Liver (tissue), 9 donors: ENCODE results near the gene OR2H1. TPM values are rescaled to one million over a fixed set of nuclear protein-coding genes. Genes with fewer than 3 reads are reported as not detected.
A peak's percentile ranks its signal among the peaks of the same experiment; 100 is the strongest.

Source experiments
- DNase-seq: peaks from one replicate; pipeline ENCODE4 v3.0.0-alpha.2; 2017; ENCODE audit warnings: low spot score
- H3K27ac ChIP-seq, 2 donors: one replicate each; pipeline ENCODE4 v1.7.0; 2013; ENCODE audit warnings: inconsistent platforms in 2 of 2, low read length in 2 of 2, control low read depth in 1 of 2, low read depth in 1 of 2, mild to moderate bottlenecking in 1 of 2
- H3K27me3 ChIP-seq, 4 donors: one replicate each; pipeline versions ENCODE4 v1.6.1 to v1.7.0; 2013; ENCODE audit warnings: low read length in 3 of 4, inconsistent platforms in 1 of 4, mild to moderate bottlenecking in 1 of 4, moderate library complexity in 1 of 4; ENCODE audit not compliant: control insufficient read depth in 4 of 4, insufficient read depth in 4 of 4
- H3K36me3 ChIP-seq, 4 donors: one replicate each; pipeline versions ENCODE4 v1.6.1 to v1.7.0; 2013; ENCODE audit warnings: low read length in 3 of 4, mild to moderate bottlenecking in 3 of 4, low read depth in 1 of 4, moderate library complexity in 1 of 4; ENCODE audit not compliant: control insufficient read depth in 4 of 4, insufficient read depth in 3 of 4
- H3K4me1 ChIP-seq, 4 donors: one replicate each; pipeline versions ENCODE4 v1.6.1 to v1.7.0; 2013; ENCODE audit warnings: low read length in 3 of 4, mild to moderate bottlenecking in 3 of 4, moderate library complexity in 1 of 4; ENCODE audit not compliant: control insufficient read depth in 4 of 4, insufficient read depth in 4 of 4
- H3K4me3 ChIP-seq, 3 donors: one replicate each; pipeline versions ENCODE4 v1.6.1 to v1.7.0; 2013; ENCODE audit warnings: low read length in 3 of 3, control low read depth in 1 of 3, low read depth in 1 of 3, mild to moderate bottlenecking in 1 of 3
- H3K9ac ChIP-seq, 2 donors: one replicate each; pipeline ENCODE4 v1.7.0; 2013; ENCODE audit warnings: low read length in 2 of 2, mild to moderate bottlenecking in 2 of 2, moderate library complexity in 2 of 2, control low read depth in 1 of 2, low read depth in 1 of 2
- H3K9me3 ChIP-seq, 4 donors: one replicate each; pipeline versions ENCODE4 v1.6.1 to v1.7.0; 2013; ENCODE audit warnings: low read length in 3 of 4; ENCODE audit not compliant: control insufficient read depth in 4 of 4
- FOXA1 ChIP-seq: IDR thresholded peaks from 2 replicates; pipeline ENCODE4 v1.6.1; 2016; ENCODE audit warnings: antibody characterized with exemption
- GABPA ChIP-seq, 2 donors: IDR thresholded peaks in 1 of 2; conservative IDR thresholded peaks in 1 of 2; 2 replicates each; pipeline ENCODE4 v1.6.1; 2016; ENCODE audit warnings: antibody characterized with exemption in 2 of 2, mild to moderate bottlenecking in 1 of 2, moderate library complexity in 1 of 2
- HNF4A ChIP-seq, 2 donors: conservative IDR thresholded peaks; 2 replicates each; pipeline ENCODE4 v1.6.1; 2016; ENCODE audit warnings: antibody characterized with exemption in 2 of 2, mild to moderate bottlenecking in 2 of 2
- JUND ChIP-seq, 2 donors: IDR thresholded peaks; 2 replicates each; pipeline ENCODE4 v1.6.1; 2016; ENCODE audit warnings: antibody characterized with exemption in 2 of 2
- MAX ChIP-seq: IDR thresholded peaks from 2 replicates; pipeline ENCODE4 v1.6.1; 2016; ENCODE audit warnings: antibody characterized with exemption
- NR2F2 ChIP-seq: IDR thresholded peaks from 2 replicates; pipeline ENCODE4 v1.6.1; 2016; ENCODE audit warnings: antibody characterized with exemption
- RXRA ChIP-seq, 2 donors: IDR thresholded peaks; 2 replicates each; pipeline ENCODE4 v1.6.1; 2017 to 2018; ENCODE audit warnings: antibody characterized with exemption in 2 of 2, mild to moderate bottlenecking in 1 of 2
- SP1 ChIP-seq: IDR thresholded peaks from 2 replicates; pipeline ENCODE4 v1.6.1; 2018; ENCODE audit warnings: antibody characterized with exemption, mild to moderate bottlenecking
- TAF1 ChIP-seq: conservative IDR thresholded peaks from 2 replicates; pipeline ENCODE4 v1.6.1; 2016; ENCODE audit warnings: antibody characterized with exemption, mild to moderate bottlenecking
- ZBTB33 ChIP-seq: IDR thresholded peaks from 2 replicates; pipeline ENCODE4 v1.6.1; 2016; ENCODE audit warnings: antibody characterized with exemption
- WGBS: extraction: QIAGEN DNeasy Blood & Tissue Kit; methylation state at CpG from one replicate; pipeline ENCODE4 v1.1.7; 2013; 5-methylcytosine and 5-hydroxymethylcytosine counted together
- polyA plus RNA-seq, 2 donors: library from polyadenylated mRNA; stranded (reverse) in 1 of 2; unstranded in 1 of 2; fragments of 200-250 nt in 1 of 2; fragments of >200 nt in 1 of 2; fragmentation: Nextera tagmentation in 1 of 2; extraction: Ambion mirVana in 1 of 2; gene quantifications; one replicate each; pipeline versions ENCODE4 v1.2.1 to v1.2.3, GENCODE V29; 2013 to 2015
- total RNA-seq, 2 donors: library from RNA; depleted of rRNA; stranded (reverse); fragments of >200 nt; gene quantifications; one replicate each; pipeline ENCODE4 v1.2.3, GENCODE V29; 2014
- TF ChIP-seq, protein P1 (sequence below): IDR thresholded peaks from 2 replicates; pipeline ENCODE4 v1.6.1; 2016; ENCODE audit warnings: antibody characterized with exemption, mild to moderate bottlenecking
- donor health status: healthy.
- donor health status: healthy.
- donor health status: healthy.
- donor health status: healthy.
- donor health status: healthy.

The OR2H1 gene
- total and polyA plus RNA-seq, 4 donors: not detected

GRCh38 chr6:29487660-29488059 lies 30.7 kb downstream of the OR2H1 start, which contains the start of gene MAS1L:
Gene MAS1L, minus strand, starts transcription at chr6:29487956. Its CDS starts 54 bp downstream, at chr6:29487902.
- peaks cover 0 to 9% (median 2%) of the 10 kb centered on the region in 4 donors for H3K4me1 ChIP-seq
- H3K27ac ChIP-seq: no peak within 1 kb of the TSS
- H3K9ac ChIP-seq: no peak within 1 kb of the TSS
- no peaks in the 10 kb centered on the region for H3K36me3 ChIP-seq
- TF ChIP-seq GABPA (IDR thresholded peaks at IDR 0.05 in 1 of 2, conservative IDR thresholded peaks at IDR 0.05 in 1 of 2): no peak
- TF ChIP-seq MAX: no peak
- TF ChIP-seq FOXA1: no peak
- no peak for TF ChIP-seq RXRA (IDR thresholded peaks at IDR 0.05)
- TF ChIP-seq NR2F2: no peak
- TF ChIP-seq ZBTB33: no peak
- TF ChIP-seq SP1: no peak
- no peak for TF ChIP-seq TAF1
- no peak within 1 kb of the TSS for H3K4me3 ChIP-seq
- H3K27me3 ChIP-seq: no peaks in the 10 kb centered on the region
- no peaks in the 10 kb centered on the region for H3K9me3 ChIP-seq
- DNase-seq: no peak
- 95% methylated on average over 2 of the region's 2 CpGs for WGBS

DNA sequence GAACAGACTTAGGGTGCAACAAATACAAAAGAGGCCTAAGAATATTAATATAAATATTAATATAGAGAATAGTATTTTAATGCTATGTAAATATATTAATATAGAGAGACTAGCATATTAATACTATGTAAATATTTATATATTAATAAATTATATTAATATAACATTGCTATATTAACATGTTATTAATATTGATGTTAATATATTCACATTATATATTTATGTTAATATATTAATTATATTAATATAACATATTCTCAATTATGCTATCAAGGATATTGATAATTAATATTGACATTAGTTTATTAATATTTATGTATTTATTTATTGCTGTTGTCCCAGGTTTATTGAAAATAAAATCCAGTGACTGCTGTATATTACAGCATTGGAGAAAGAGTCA lies 31.9 kb downstream of the OR2H1 start:
- TF ChIP-seq FOXA1: no peak
- TF ChIP-seq, protein P1, sequence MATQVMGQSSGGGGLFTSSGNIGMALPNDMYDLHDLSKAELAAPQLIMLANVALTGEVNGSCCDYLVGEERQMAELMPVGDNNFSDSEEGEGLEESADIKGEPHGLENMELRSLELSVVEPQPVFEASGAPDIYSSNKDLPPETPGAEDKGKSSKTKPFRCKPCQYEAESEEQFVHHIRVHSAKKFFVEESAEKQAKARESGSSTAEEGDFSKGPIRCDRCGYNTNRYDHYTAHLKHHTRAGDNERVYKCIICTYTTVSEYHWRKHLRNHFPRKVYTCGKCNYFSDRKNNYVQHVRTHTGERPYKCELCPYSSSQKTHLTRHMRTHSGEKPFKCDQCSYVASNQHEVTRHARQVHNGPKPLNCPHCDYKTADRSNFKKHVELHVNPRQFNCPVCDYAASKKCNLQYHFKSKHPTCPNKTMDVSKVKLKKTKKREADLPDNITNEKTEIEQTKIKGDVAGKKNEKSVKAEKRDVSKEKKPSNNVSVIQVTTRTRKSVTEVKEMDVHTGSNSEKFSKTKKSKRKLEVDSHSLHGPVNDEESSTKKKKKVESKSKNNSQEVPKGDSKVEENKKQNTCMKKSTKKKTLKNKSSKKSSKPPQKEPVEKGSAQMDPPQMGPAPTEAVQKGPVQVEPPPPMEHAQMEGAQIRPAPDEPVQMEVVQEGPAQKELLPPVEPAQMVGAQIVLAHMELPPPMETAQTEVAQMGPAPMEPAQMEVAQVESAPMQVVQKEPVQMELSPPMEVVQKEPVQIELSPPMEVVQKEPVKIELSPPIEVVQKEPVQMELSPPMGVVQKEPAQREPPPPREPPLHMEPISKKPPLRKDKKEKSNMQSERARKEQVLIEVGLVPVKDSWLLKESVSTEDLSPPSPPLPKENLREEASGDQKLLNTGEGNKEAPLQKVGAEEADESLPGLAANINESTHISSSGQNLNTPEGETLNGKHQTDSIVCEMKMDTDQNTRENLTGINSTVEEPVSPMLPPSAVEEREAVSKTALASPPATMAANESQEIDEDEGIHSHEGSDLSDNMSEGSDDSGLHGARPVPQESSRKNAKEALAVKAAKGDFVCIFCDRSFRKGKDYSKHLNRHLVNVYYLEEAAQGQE: no peak
- TF ChIP-seq HNF4A (conservative IDR thresholded peaks at IDR 0.05): no peak
- no peak for TF ChIP-seq JUND (IDR thresholded peaks at IDR 0.05)
- Histone ChIP-seq H3K27ac (no peak overlapping the region), H3K36me3 (no peaks in the 10 kb centered on the region), H3K4me1 (peaks cover 0 to 3% (median 0%) of the 10 kb centered on the region in 4 donors), H3K9me3 (no peaks in the 10 kb centered on the region), H3K4me3 (no peak overlapping the region), H3K27me3 (no peaks in the 10 kb centered on the region), H3K9ac (no peak overlapping the region)
- DNase-seq: no peak

DNA sequence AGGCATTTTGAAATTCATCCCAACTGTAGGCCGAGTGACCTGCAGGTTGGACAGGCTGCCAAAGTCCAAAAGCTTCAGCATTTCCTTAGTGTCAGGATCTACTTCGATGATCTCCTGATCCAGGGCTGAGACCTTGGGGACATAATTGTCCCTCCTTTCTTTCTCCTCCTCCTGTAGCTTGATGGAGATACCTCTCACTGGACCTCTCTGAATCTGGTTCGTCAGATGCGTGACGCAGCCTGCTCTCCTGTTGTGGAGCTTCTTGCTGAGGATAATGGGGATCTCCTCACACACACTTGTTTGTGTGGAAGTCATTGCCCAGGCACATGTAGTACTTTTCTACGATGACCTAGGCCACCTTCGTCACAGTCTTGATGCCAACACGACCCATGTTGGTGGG lies 32.3 kb downstream of the OR2H1 start:
- peak; percentile 19 for DNase-seq
- TF ChIP-seq TAF1: no peak
- peak; percentile 45 to 55 for TF ChIP-seq HNF4A (conservative IDR thresholded peaks at IDR 0.05)
- Histone ChIP-seq H3K9me3 (no peaks in the 10 kb centered on the region), H3K4me3 (no peak overlapping the region), H3K4me1 (no peaks in the 10 kb centered on the region), H3K27me3 (no peaks in the 10 kb centered on the region), H3K27ac (no peak overlapping the region), H3K9ac (no peak overlapping the region), H3K36me3 (no peaks in the 10 kb centered on the region)
- 83% methylated on average over 8 of the region's 8 CpGs for WGBS
